ENCODE data around the gene EFNA1. TPM values are rescaled to one million over a fixed set of nuclear protein-coding genes. Genes with fewer than 3 reads are reported as not detected.

Gene EFNA1
- total and polyA plus RNA-seq, 2 donors (not counting 3 experiments of a cell fraction or from before 2014, with no cell fraction given): 107 to 289 TPM

- dilution Hi-C loops (cut with MboI; ENCODE audit: extremely low pct_ligation_motif_present, low sequenced_read_pairs): no loop called here
Observed at GRCh38 chr1:155104605-155105534, 22.8 kb upstream of the EFNA1 start.

More at GRCh38 chr1:155104605-155105534, 22.8 kb upstream of the EFNA1 start:
- Histone ChIP-seq H3K4me1 (ENCODE audit: control insufficient read depth, extremely low read depth, insufficient read depth, low read length) (peaks cover 3% of the 10 kb centered on the region), H3K9me3 (replicated peaks; ENCODE audit: control insufficient read depth, insufficient read depth, low read length) (no peaks in the 10 kb centered on the region), H3K79me2 (ENCODE audit: control insufficient read depth, insufficient read depth, low read length) (no peaks in the 10 kb centered on the region), H3K27ac (ENCODE audit: insufficient read depth, low read depth, low read length) (no peak overlapping the region), H3K36me3 (ENCODE audit: control insufficient read depth in 2 of 2, extremely low read depth in 1 of 2, insufficient read depth in 2 of 2, low read length in 2 of 2) (no peaks in the 10 kb centered on the region), H3K27me3 (ENCODE audit: control insufficient read depth in 2 of 2, insufficient read depth in 2 of 2, low read length in 2 of 2) (peaks cover 6 to 9% of the 10 kb centered on the region in 2 experiments), H3K9me1 (replicated peaks; ENCODE audit: control insufficient read depth, extremely low read depth, insufficient read depth, low read length) (no peaks in the 10 kb centered on the region), H4K20me1 (replicated peaks; ENCODE audit: control insufficient read depth, extremely low read depth, insufficient read depth, low read length) (no peaks in the 10 kb centered on the region), H2AFZ (ENCODE audit: low read depth, low read length) (no peak overlapping the region), H3K4me2 (ENCODE audit: insufficient read depth, low read length) (no peak overlapping the region), H3K9ac (replicated peaks; ENCODE audit: extremely low read depth, insufficient read depth, low read length) (no peak overlapping the region), H3K4me3 (replicated peaks in 1 of 3; ENCODE audit: insufficient read depth in 1 of 3, low read depth in 1 of 3, low read length in 3 of 3) (no peak overlapping the region)
- peak; percentile 31 for FAIRE-seq
- no TSS peak for BruUV-seq (replicated peaks)
- ChIA-PET POLR2A (no interaction called here), CTCF (interaction anchor here (3.2 to 5.9 kb wide), 2 partner anchors 13 to 62 kb away, joined by 13 to 37 read pairs; no protein-coding TSS in a partner anchor)
- peak; percentile 41 for DNase-seq (ENCODE audit: low read depth, low spot score)
- TF ChIP-seq MYC (IDR thresholded peaks at IDR 0.05; ENCODE audit: low read depth, low read length): no peak
- no peak for TF ChIP-seq POLR2A (IDR thresholded peaks at IDR 0.05; ENCODE audit: low read depth, low read length)
- no peak for TF ChIP-seq CTCF (IDR thresholded peaks at IDR 0.05; ENCODE audit: extremely low read depth in 1 of 2, insufficient read depth in 1 of 2, low read depth in 1 of 2, low read length in 2 of 2)
- no peak for TF ChIP-seq MAX (IDR thresholded peaks at IDR 0.05; ENCODE audit: insufficient read depth, insufficient read length)
- TF ChIP-seq FOS (IDR thresholded peaks at IDR 0.05; ENCODE audit: borderline replicate concordance, insufficient read depth, low read length): no peak
- TF ChIP-seq EZH2 (IDR thresholded peaks at IDR 0.05; ENCODE audit: borderline replicate concordance, low read depth, low read length, severe bottlenecking): no peak
- no peak for TF ChIP-seq GATA2 (IDR thresholded peaks at IDR 0.05; ENCODE audit: insufficient read depth, insufficient read length, low read depth, low read length)
- no peak for TF ChIP-seq POLR2AphosphoS5 (IDR thresholded peaks at IDR 0.05; ENCODE audit: insufficient read depth, low read depth, low read length)
- TF ChIP-seq JUN (IDR thresholded peaks at IDR 0.05; ENCODE audit: borderline replicate concordance, insufficient read depth, insufficient read length, low read depth): no peak
- intact Hi-C loops (cut with micrococcal nuclease): no loop called here
